Fibroblast of villous mesenchyme (primary cell): ENCODE results near the gene SAP30. TPM values are rescaled to one million over a fixed set of nuclear protein-coding genes. Genes with fewer than 3 reads are reported as not detected.
A peak's percentile ranks its signal among the peaks of the same experiment; 100 is the strongest.

Experiments used
- DNase-seq: peaks from one replicate; pipeline ENCODE4 v3.0.0-alpha.2; 2010; ENCODE audit warnings: low read depth
- H3K4me3 ChIP-seq: 2 replicates; pipeline ENCODE4 v1.5.1; 2011; ENCODE audit warnings: low read depth, mild to moderate bottlenecking, low read length
- CTCF ChIP-seq: IDR thresholded peaks from 2 replicates; pipeline ENCODE4 v1.5.1; 2012; ENCODE audit warnings: low read depth, mild to moderate bottlenecking, low read length; ENCODE audit not compliant: insufficient read depth
- total RNA-seq: library from RNA; depleted of rRNA; stranded (reverse); fragments of >200 nt; gene quantifications from 2 replicates; pipeline ENCODE4 v1.2.3, GENCODE V29; 2012

SAP30 gene
- total RNA-seq = 13.2 and 21.2 TPM in 2 replicates

- TF ChIP-seq CTCF = no peak
- DNase-seq = peak; percentile 99
- H3K4me3 ChIP-seq = peak within 1 kb of the TSS; percentile 84
Observed at GRCh38 chr4:173370477-173371291, at the start of gene SAP30. Gene SAP30 (plus strand): TSS chr4:173370954. CDS start chr4:173371183, 229 bp downstream.

- no peak overlapping the region for H3K4me3 ChIP-seq
- no peak for DNase-seq
- no peak for TF ChIP-seq CTCF
Observed at GRCh38 chr4:173325007-173325736, 45.6 kb upstream of the SAP30 start.

- no peak for TF ChIP-seq CTCF
- H3K4me3 ChIP-seq = no peak overlapping the region
- DNase-seq = no peak
Observed at GRCh38 chr4:173328236-173328901, 42.4 kb upstream of the SAP30 start.

DNA sequence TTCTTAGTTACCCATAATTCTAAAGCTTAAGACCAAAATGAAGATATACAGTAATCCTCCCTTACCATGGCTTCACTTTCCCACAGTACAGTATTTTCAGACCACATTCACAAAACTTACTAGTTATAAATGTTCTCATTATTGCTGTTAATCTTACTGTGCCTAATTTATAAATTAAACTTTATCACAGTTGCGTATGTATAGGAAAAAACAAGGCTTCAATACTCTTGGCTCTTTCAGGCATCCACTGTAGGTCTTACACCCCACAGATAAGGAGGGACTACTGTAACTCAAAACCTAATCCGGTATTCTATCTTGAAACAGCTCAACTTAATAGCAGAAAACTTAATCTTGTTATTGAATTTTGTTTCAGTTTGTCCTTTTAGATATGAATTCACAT lies 40.2 kb upstream of the SAP30 start:
- H3K4me3 ChIP-seq = no peak overlapping the region
- no peak for TF ChIP-seq CTCF
- no peak for DNase-seq

DNA sequence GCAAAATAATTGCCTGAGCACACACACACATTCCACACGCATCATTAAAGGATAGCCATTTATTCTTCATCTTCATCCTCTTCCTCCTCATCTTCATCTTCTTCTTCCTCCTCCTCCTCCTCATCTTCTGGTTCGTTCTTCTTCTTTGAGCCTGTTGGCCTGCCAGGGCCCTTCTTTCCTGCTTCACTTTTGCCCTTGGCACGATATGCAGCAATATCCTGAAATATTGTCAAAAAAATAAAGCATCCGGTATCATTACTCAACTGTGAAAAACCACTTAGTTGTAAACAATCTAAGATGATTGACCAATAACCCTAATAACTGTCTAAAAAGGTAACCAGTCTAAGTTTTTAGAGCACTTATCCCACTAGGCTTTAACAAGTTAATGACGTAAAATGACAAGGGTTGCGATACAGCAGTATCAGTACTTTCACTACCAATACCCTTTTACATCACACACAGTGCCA lies 38.7 kb upstream of the SAP30 start:
- TF ChIP-seq CTCF = no peak
- peak; percentile 69 for DNase-seq
- H3K4me3 ChIP-seq = peak overlapping the region; percentile 92

GRCh38 chr4:173332963-173333657 lies 37.6 kb upstream of the SAP30 start:
- no peak for TF ChIP-seq CTCF
- DNase-seq = peak; percentile 10
- H3K4me3 ChIP-seq = peak overlapping the region; percentile 92
